Lower leg skin (tissue), 3 donors: Measurements from ENCODE around the gene PDXDC1.
"Not testable (repeated sequence)": the region's sequence is repeated elsewhere in the genome, so short reads cannot be mapped to it uniquely, and the experiment has no call there.

ENCODE experiments used
- POLR2A ChIP-seq, 2 donors: fragments of 450-650 bp; IDR thresholded peaks; one replicate each; pipeline ENCODE4 v1.6.1; 2016 to 2017; ENCODE audit warnings: antibody characterized with exemption in 2 of 2, mild to moderate bottlenecking in 1 of 2, moderate library complexity in 1 of 2
- TF ChIP-seq, protein P1 (sequence below), 3 donors: fragments of 450-650 bp; IDR thresholded peaks; one replicate each; pipeline ENCODE4 v1.5.1; 2016; ENCODE audit warnings: antibody characterized with exemption in 3 of 3, mild to moderate bottlenecking in 3 of 3, moderate library complexity in 2 of 3

GRCh38 chr16:15133554-15133953 is 158.7 kb downstream of the PDXDC1 start:
- TF ChIP-seq, protein P1, sequence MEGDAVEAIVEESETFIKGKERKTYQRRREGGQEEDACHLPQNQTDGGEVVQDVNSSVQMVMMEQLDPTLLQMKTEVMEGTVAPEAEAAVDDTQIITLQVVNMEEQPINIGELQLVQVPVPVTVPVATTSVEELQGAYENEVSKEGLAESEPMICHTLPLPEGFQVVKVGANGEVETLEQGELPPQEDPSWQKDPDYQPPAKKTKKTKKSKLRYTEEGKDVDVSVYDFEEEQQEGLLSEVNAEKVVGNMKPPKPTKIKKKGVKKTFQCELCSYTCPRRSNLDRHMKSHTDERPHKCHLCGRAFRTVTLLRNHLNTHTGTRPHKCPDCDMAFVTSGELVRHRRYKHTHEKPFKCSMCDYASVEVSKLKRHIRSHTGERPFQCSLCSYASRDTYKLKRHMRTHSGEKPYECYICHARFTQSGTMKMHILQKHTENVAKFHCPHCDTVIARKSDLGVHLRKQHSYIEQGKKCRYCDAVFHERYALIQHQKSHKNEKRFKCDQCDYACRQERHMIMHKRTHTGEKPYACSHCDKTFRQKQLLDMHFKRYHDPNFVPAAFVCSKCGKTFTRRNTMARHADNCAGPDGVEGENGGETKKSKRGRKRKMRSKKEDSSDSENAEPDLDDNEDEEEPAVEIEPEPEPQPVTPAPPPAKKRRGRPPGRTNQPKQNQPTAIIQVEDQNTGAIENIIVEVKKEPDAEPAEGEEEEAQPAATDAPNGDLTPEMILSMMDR (IDR thresholded peaks at IDR 0.05), result not testable (repeated sequence)
- TF ChIP-seq POLR2A (IDR thresholded peaks at IDR 0.05), result not testable (repeated sequence)
